ENCODE data around the gene GPR132. TPM values are rescaled to one million over a fixed set of nuclear protein-coding genes. Genes with fewer than 3 reads are reported as not detected.

GPR132 gene
- total RNA-seq, 1 donor from 2014 or later, result 1.0 TPM

DNA sequence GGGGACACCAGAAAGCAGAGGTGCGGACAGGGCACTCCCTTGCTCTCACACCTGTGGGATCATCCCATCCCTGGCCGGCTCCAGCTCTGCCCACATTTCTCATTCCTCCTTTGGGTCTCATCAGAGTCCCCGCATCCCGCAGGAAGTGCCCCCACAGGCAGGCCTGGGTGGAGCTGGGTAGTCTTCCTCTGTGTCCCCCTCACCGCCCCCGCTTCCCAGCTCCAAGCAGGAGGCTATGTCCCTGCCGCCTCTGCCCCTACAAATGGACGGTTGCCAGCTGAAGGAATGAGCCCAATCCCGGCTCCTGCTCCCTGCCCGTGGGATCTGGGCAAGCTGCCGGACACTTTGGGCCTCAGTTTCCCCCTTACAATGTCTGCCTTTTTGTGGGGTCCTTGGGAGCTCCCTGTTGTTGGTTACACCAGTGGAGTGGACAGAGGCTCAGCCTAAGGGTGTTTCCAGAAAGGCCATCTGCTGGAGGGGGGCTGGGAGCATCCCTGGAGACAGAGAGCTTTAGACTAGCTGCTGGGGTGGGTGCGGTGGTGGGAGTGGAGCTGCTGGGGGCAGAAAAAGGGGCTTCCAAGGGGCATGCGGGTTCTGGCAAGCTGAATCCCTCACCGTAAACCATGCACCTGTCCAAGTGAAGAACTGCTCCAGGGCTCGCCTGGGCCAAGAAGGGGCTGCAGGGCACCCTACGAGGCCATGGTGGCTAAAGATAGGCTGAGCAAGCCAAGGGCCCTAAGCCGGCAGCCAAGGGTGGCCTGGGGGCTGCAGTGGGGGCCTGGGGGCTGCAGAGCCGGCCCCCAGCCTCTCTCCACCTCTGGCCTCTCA is 7.9 kb upstream of the GPR132 start:
- Histone ChIP-seq H3K27me3 (ENCODE audit: low read depth) (peaks cover 78% of the 10 kb centered on the region), H3K4me1 (peaks cover 29% of the 10 kb centered on the region), H3K4me3 (no peak overlapping the region), H3K36me3 (no peaks in the 10 kb centered on the region), H3K9me3 (replicated peaks) (no peaks in the 10 kb centered on the region), H3K27ac (replicated peaks) (no peak overlapping the region)
- no peak for DNase-seq
- intact Hi-C loops (cut with micrococcal nuclease), result no loop called here
- TF ChIP-seq, protein P1, sequence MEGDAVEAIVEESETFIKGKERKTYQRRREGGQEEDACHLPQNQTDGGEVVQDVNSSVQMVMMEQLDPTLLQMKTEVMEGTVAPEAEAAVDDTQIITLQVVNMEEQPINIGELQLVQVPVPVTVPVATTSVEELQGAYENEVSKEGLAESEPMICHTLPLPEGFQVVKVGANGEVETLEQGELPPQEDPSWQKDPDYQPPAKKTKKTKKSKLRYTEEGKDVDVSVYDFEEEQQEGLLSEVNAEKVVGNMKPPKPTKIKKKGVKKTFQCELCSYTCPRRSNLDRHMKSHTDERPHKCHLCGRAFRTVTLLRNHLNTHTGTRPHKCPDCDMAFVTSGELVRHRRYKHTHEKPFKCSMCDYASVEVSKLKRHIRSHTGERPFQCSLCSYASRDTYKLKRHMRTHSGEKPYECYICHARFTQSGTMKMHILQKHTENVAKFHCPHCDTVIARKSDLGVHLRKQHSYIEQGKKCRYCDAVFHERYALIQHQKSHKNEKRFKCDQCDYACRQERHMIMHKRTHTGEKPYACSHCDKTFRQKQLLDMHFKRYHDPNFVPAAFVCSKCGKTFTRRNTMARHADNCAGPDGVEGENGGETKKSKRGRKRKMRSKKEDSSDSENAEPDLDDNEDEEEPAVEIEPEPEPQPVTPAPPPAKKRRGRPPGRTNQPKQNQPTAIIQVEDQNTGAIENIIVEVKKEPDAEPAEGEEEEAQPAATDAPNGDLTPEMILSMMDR (IDR thresholded peaks at IDR 0.05; ENCODE audit: borderline replicate concordance), result no peak

DNA sequence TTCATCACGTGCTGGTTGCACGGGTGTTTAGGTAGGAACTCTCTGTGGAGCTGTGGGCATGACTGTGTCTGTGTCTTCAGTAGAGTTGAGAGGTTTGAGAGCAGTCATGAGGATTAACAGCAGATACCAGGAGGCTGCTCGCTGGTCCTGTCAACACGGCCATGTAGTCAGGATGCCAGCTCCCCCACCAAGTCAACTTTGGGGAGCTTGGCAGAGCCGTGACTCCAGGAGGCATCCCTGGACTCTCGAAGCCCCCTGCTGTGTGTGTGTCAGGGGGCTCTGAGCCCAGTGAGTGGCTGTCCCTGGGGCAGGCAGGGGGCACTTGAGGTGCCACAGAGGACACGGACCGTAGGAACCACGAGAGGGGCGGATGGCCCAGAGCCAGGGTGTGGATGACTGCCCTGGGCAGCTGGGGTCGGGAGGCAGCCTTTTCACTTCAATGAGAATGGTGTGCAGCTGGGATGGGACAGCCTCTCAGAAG is 7.2 kb upstream of the GPR132 start:
- no peaks in the 10 kb centered on the region for H3K36me3 ChIP-seq
- peaks cover 31% of the 10 kb centered on the region for H3K4me1 ChIP-seq
- intact Hi-C loops (cut with micrococcal nuclease), result no loop called here
- DNase-seq, result no peak
- H3K9me3 ChIP-seq (replicated peaks), result no peaks in the 10 kb centered on the region
- H3K27me3 ChIP-seq (ENCODE audit: low read depth), result peaks cover 74% of the 10 kb centered on the region
- TF ChIP-seq, protein P1 (IDR thresholded peaks at IDR 0.05; ENCODE audit: borderline replicate concordance), result no peak
- H3K27ac ChIP-seq (replicated peaks), result no peak overlapping the region
- H3K4me3 ChIP-seq, result no peak overlapping the region

DNA sequence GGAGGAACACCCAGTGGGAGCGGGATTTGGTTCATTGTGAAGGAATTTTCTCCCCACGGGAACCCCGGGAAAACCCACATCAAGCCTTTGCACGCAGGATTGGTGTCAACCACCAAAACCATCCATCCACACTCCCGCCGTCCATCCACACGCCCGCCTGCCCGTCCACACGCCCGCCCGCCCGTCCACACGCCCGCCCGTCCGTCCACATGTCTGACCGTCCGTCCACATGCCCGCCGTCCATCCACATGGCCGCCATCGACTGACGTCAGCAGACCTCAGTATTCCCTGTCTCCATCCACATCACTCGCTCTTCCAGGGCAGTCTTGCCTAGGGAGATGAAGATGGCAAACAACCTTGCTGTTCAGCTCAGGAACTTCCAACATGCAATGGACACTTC is 6.7 kb upstream of the GPR132 start:
- no peak for DNase-seq
- no peaks in the 10 kb centered on the region for H3K9me3 ChIP-seq (replicated peaks)
- intact Hi-C loops (cut with micrococcal nuclease), result no loop called here
- TF ChIP-seq, protein P1 (IDR thresholded peaks at IDR 0.05; ENCODE audit: borderline replicate concordance), result no peak
- no peak overlapping the region for H3K27ac ChIP-seq (replicated peaks)
- no peaks in the 10 kb centered on the region for H3K36me3 ChIP-seq
- H3K4me1 ChIP-seq, result peaks cover 34% of the 10 kb centered on the region
- no peak overlapping the region for H3K4me3 ChIP-seq
- peaks cover 72% of the 10 kb centered on the region for H3K27me3 ChIP-seq (ENCODE audit: low read depth)

DNA sequence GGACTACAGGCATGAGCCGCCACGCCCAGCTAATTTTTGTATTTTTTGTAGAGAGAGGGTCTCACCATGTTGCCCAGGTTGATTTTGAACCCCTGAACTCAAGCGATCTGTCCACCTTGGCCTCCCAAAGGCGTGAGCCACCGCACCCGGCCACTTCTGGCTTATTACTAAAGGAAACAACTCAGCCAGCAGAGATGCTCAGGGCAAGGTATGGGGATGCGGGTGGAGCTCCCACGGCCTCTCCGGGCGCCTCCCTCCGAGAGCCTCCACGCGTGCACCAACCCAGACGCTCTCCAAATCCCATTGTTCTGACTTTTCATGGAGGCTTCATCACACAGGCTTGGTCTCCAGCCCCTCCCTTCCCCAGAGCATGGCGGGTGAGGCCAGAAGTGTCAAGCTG is 6.1 kb upstream of the GPR132 start:
- Histone ChIP-seq H3K36me3 (no peaks in the 10 kb centered on the region), H3K9me3 (replicated peaks) (no peaks in the 10 kb centered on the region), H3K27me3 (ENCODE audit: low read depth) (peaks cover 69% of the 10 kb centered on the region), H3K4me3 (no peak overlapping the region), H3K27ac (replicated peaks) (no peak overlapping the region), H3K4me1 (peaks cover 34% of the 10 kb centered on the region)
- DNase-seq, result no peak
- TF ChIP-seq, protein P1 (IDR thresholded peaks at IDR 0.05; ENCODE audit: borderline replicate concordance), result no peak
- intact Hi-C loops (cut with micrococcal nuclease), result no loop called here

DNA sequence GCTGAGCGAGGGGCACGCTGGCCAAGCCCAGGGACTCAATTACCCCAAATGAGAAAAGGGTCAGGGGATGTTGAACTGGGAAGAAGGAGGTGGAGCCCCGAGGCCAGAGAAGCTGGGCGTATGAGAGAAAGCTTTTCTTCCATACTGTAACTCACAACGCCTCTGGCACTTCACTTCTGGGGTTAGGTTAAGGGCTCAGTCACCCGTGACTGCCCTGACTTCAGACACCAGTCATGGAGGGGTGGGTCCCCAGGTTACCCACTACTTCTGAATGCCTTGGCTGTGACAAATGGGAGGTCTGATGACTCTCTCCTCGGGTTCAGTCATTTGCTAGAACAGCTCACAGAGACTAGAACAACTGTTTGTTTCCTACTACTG is 5.5 kb upstream of the GPR132 start:
- Histone ChIP-seq H3K9me3 (replicated peaks) (no peaks in the 10 kb centered on the region), H3K27me3 (ENCODE audit: low read depth) (peaks cover 69% of the 10 kb centered on the region), H3K36me3 (no peaks in the 10 kb centered on the region), H3K27ac (replicated peaks) (peak overlapping the region; percentile 12), H3K4me1 (peaks cover 31% of the 10 kb centered on the region), H3K4me3 (no peak overlapping the region)
- intact Hi-C loops (cut with micrococcal nuclease), result no loop called here
- TF ChIP-seq, protein P1 (IDR thresholded peaks at IDR 0.05; ENCODE audit: borderline replicate concordance), result no peak
- DNase-seq, result no peak

All from left ventricle myocardium inferior (tissue), 1 donor.